SK-N-SH (cell line): ENCODE results near the gene TXNDC8. TPM values are rescaled to one million over a fixed set of nuclear protein-coding genes. Genes with fewer than 3 reads are reported as not detected.
"Not testable (repeated sequence)": the region's sequence is repeated elsewhere in the genome, so short reads cannot be mapped to it uniquely, and the experiment has no call there.

Experiments
- CTCF ChIA-PET: fragments of 300-600, 350-600 bp; formaldehyde crosslinking; extraction: SDS; loops from one replicate; lab custom pipeline; 2021; lab: Yijun Ruan, JAX
- POLR2A ChIA-PET: fragments of 350-600 bp; sonication (Branson Sonifier 250); formaldehyde crosslinking; extraction: SDS; loops from one replicate; lab custom pipeline; 2020; ENCODE audit warnings: antibody characterized with exemption, inconsistent platforms; lab: Yijun Ruan, JAX
- DNase-seq: peaks from one replicate; pipeline ENCODE4 v3.0.0; 2012
- H2AFZ ChIP-seq: fragments of 200-600 bp; sonication (generic); 2 replicates; pipeline ENCODE4 v1.8.1; 2016; ENCODE audit warnings: antibody characterized with exemption, mild to moderate bottlenecking, low read depth
- H3F3A ChIP-seq: fragments of 200-600 bp; sonication (generic); replicated peaks from 2 replicates; pipeline ENCODE3; 2016; ENCODE audit warnings: antibody characterized with exemption, mild to moderate bottlenecking; ENCODE audit not compliant: insufficient read depth
- H3K27ac ChIP-seq, 2 experiments: fragments of 200-500 bp in 1 of 2; fragments of 200-600 bp in 1 of 2; sonication (Bioruptor generic) in 1 of 2; sonication (generic), shearing (Covaris generic) in 1 of 2; 2 replicates each; pipeline versions ENCODE4 v1.5.1 to v1.6.1; 2014 to 2016; ENCODE audit warnings: low read depth in 2 of 2, inconsistent platforms in 1 of 2, low read length in 1 of 2, mild to moderate bottlenecking in 1 of 2, mixed read lengths in 1 of 2
- H3K27me3 ChIP-seq: fragments of 200-600 bp; sonication (generic), shearing (Covaris generic); 2 replicates; pipeline ENCODE4 v1.6.1; 2016; ENCODE audit warnings: mixed run types; ENCODE audit not compliant: insufficient read depth
- H3K36me3 ChIP-seq, 2 experiments: fragments of 200-500 bp in 1 of 2; fragments of 200-600 bp in 1 of 2; sonication (Bioruptor generic) in 1 of 2; sonication (generic) in 1 of 2; replicated peaks in 1 of 2; 2 replicates each; pipeline versions ENCODE3 to v1.5.1; 2014 to 2016; ENCODE audit warnings: low read length in 1 of 2, mild to moderate bottlenecking in 1 of 2; ENCODE audit not compliant: insufficient read depth in 2 of 2, control insufficient read depth in 1 of 2
- H3K4me1 ChIP-seq, 2 experiments: fragments of 200-500 bp in 1 of 2; fragments of 200-600 bp in 1 of 2; sonication (Bioruptor generic) in 1 of 2; sonication (generic), shearing (Covaris generic) in 1 of 2; 2 replicates each; pipeline versions ENCODE4 v1.5.1 to v1.6.1; 2014 to 2016; ENCODE audit warnings: low read depth in 1 of 2, low read length in 1 of 2, mixed run types in 1 of 2; ENCODE audit not compliant: insufficient read depth in 2 of 2, control insufficient read depth in 1 of 2
- H3K4me2 ChIP-seq: fragments of 200-600 bp; sonication (generic), shearing (Covaris generic); 2 replicates; pipeline ENCODE4 v1.6.1; 2017; ENCODE audit warnings: mixed run types
- H3K4me3 ChIP-seq, 2 experiments: fragments of 200-500 bp in 1 of 2; fragments of 200-600 bp in 1 of 2; sonication (Bioruptor generic) in 1 of 2; sonication (generic), shearing (Covaris generic) in 1 of 2; 2 replicates each; pipeline versions ENCODE4 v1.5.1 to v1.8.1; 2014 to 2016; ENCODE audit warnings: low read depth in 2 of 2, inconsistent platforms in 1 of 2, low read length in 1 of 2, mild to moderate bottlenecking in 1 of 2, mixed read lengths in 1 of 2, moderate library complexity in 1 of 2
- H3K79me2 ChIP-seq: fragments of 200-600 bp; sonication (generic); 2 replicates; pipeline ENCODE4 v1.8.1; 2017; ENCODE audit warnings: mild to moderate bottlenecking; ENCODE audit not compliant: insufficient read depth
- H3K9ac ChIP-seq: fragments of 200-600 bp; sonication (generic); 2 replicates; pipeline ENCODE4 v1.6.1; 2017; ENCODE audit warnings: mixed run types
- H3K9me2 ChIP-seq: fragments of 200-600 bp; sonication (generic); 2 replicates; pipeline ENCODE4 v1.6.1; 2017; ENCODE audit warnings: mixed run types
- H3K9me3 ChIP-seq: fragments of 200-600 bp; sonication (generic); 2 replicates; pipeline ENCODE4 v1.6.1; 2017; ENCODE audit warnings: mixed run types, mild to moderate bottlenecking, moderate library complexity
- H4K20me1 ChIP-seq: fragments of 200-600 bp; sonication (generic); 2 replicates; pipeline ENCODE4 v1.6.1; 2017; ENCODE audit warnings: mild to moderate bottlenecking, mixed run types; ENCODE audit not compliant: insufficient read depth
- CHD2 ChIP-seq: fragments of 150-350 bp; IDR thresholded peaks from 2 replicates; pipeline ENCODE4 v1.6.1; 2018; ENCODE audit warnings: low read length; ENCODE audit not compliant: partially characterized antibody
- EP300 ChIP-seq, 2 experiments: IDR thresholded peaks; 2 replicates each; pipeline versions ENCODE4 v1.4.0 to v1.6.1; 2012; ENCODE audit warnings: borderline replicate concordance in 1 of 2, low read depth in 1 of 2, low read length in 1 of 2
- EZH2phosphoT487 ChIP-seq: fragments of 200-600 bp; sonication (generic); IDR thresholded peaks from 2 replicates; pipeline ENCODE4 v1.6.1; 2017; ENCODE audit warnings: low read depth, mixed run types, mild to moderate bottlenecking, antibody characterized with exemption, moderate library complexity, borderline replicate concordance
- NFIC ChIP-seq: IDR thresholded peaks from 2 replicates; pipeline ENCODE4 v1.4.0; 2012; ENCODE audit warnings: borderline replicate concordance
- PBX3 ChIP-seq: IDR thresholded peaks from 2 replicates; pipeline ENCODE4; 2012
- POLR2AphosphoS5 ChIP-seq: IDR thresholded peaks from 2 replicates; pipeline ENCODE4 v1.6.1; 2012; ENCODE audit warnings: low read depth, low read length
- SMC3 ChIP-seq: IDR thresholded peaks from 2 replicates; pipeline ENCODE4 v1.6.1; 2012; ENCODE audit warnings: low read depth, low read length, improper control_type of control experiment
- TAF1 ChIP-seq: IDR thresholded peaks from 2 replicates; pipeline ENCODE4 v1.6.1; 2012; ENCODE audit warnings: low read depth, mild to moderate bottlenecking, low read length, moderate library complexity, borderline replicate concordance
- TCF12 ChIP-seq: IDR thresholded peaks from 2 replicates; pipeline ENCODE4 v1.4.0; 2012
- USF1 ChIP-seq: IDR thresholded peaks from 2 replicates; pipeline ENCODE4 v1.4.0; 2012; ENCODE audit warnings: low read depth, borderline replicate concordance
- WGBS: methylation state at CpG from one replicate; pipeline ENCODE4 v1.1.6; 2017; ENCODE audit warnings: low lambda C conversion rate; 5-methylcytosine and 5-hydroxymethylcytosine counted together
- polyA plus RNA-seq, 3 experiments: library from polyadenylated mRNA; depleted of rRNA; stranded (reverse); fragments of >200 nt; gene quantifications; 2 replicates each; pipeline ENCODE4 v1.2.3, GENCODE V29; 2012
- TF ChIP-seq, protein P1 (sequence below): fragments of 200-600 bp; sonication (generic); IDR thresholded peaks from 2 replicates; pipeline ENCODE4 v1.6.1; 2017; ENCODE audit warnings: antibody characterized with exemption, mild to moderate bottlenecking, moderate library complexity

TXNDC8 gene
- polyA plus RNA-seq, 1 of the 3 experiments (the other 2 are of a cell fraction): not detected

- TF ChIP-seq, protein P1, sequence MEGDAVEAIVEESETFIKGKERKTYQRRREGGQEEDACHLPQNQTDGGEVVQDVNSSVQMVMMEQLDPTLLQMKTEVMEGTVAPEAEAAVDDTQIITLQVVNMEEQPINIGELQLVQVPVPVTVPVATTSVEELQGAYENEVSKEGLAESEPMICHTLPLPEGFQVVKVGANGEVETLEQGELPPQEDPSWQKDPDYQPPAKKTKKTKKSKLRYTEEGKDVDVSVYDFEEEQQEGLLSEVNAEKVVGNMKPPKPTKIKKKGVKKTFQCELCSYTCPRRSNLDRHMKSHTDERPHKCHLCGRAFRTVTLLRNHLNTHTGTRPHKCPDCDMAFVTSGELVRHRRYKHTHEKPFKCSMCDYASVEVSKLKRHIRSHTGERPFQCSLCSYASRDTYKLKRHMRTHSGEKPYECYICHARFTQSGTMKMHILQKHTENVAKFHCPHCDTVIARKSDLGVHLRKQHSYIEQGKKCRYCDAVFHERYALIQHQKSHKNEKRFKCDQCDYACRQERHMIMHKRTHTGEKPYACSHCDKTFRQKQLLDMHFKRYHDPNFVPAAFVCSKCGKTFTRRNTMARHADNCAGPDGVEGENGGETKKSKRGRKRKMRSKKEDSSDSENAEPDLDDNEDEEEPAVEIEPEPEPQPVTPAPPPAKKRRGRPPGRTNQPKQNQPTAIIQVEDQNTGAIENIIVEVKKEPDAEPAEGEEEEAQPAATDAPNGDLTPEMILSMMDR: no peak
- TF ChIP-seq TCF12 (no peak), TAF1 (no peak)
These were observed 33.8 kb upstream of the TXNDC8 start (continued) for GRCh38 chr9:110371411-110372007.

DNA sequence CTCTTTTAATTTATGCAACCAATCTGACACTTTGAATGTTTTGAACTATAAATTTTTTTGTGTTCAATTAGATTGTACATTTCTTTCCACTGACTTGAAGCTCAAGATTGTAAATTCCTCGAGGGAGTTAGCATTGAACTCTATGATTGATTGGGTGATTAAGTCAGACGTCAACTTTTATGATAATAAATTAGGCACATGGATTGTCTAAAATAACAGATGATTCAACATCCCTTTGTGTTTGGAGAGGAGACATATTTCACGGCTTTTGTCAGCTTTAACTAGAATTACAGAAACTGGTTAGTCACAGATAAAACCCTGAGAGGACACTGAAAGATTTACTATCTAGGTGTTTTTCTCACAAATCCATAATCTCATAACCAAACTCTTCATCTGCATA is 32.7 kb upstream of the TXNDC8 start:
- ChIA-PET POLR2A (no interaction called here), CTCF (no interaction called here)
- peak; percentile 13; the same call in 1 of the 2 replicates for TF ChIP-seq PBX3
- no peak for TF ChIP-seq TAF1
- no peak for TF ChIP-seq EP300 (IDR thresholded peaks at IDR 0.05; ENCODE audit: borderline replicate concordance in 1 of 2, low read depth in 1 of 2, low read length in 1 of 2)
- Histone ChIP-seq H3K9me2 (no peaks in the 10 kb centered on the region), H3K27me3 (no peaks in the 10 kb centered on the region), H2AFZ (no peak overlapping the region), H3K9me3 (no peaks in the 10 kb centered on the region), H3K4me1 (no peaks in the 10 kb centered on the region), H3K4me3 (no peak overlapping the region), H3K4me2 (no peak overlapping the region), H3K79me2 (no peaks in the 10 kb centered on the region), H3K27ac (no peak overlapping the region), H3K36me3 (no peaks in the 10 kb centered on the region), H3K9ac (no peak overlapping the region), H3F3A (peaks cover 9% of the 10 kb centered on the region), H4K20me1 (no peaks in the 10 kb centered on the region)
- no peak for DNase-seq
- whole genome bisulfite sequencing: 10% methylated on average over 3 of the region's 3 CpGs

GRCh38 chr9:110364451-110364850 is 26.8 kb upstream of the TXNDC8 start:
- H3K79me2 ChIP-seq: no peaks in the 10 kb centered on the region
- H3K27me3 ChIP-seq: no peaks in the 10 kb centered on the region
- H3K4me2 ChIP-seq: no peak overlapping the region
- DNase-seq: no peak
- H3K9ac ChIP-seq: no peak overlapping the region
- CTCF ChIA-PET: no interaction called here
- no peak overlapping the region for H3K4me3 ChIP-seq
- 81% methylated on average over 2 of the region's 2 CpGs for WGBS
- H3K27ac ChIP-seq: no peak overlapping the region
- no peaks in the 10 kb centered on the region for H3F3A ChIP-seq
- no peaks in the 10 kb centered on the region for H4K20me1 ChIP-seq
- H3K36me3 ChIP-seq: no peaks in the 10 kb centered on the region
- H3K9me3 ChIP-seq: no peaks in the 10 kb centered on the region
- H3K4me1 ChIP-seq: no peaks in the 10 kb centered on the region
- H3K9me2 ChIP-seq: no peaks in the 10 kb centered on the region
- POLR2A ChIA-PET: no interaction called here
- H2AFZ ChIP-seq: no peak overlapping the region
- TF ChIP-seq USF1 (no peak), TCF12 (no peak), EP300 (IDR thresholded peaks at IDR 0.05; ENCODE audit: borderline replicate concordance in 1 of 2, low read depth in 1 of 2, low read length in 1 of 2) (no peak), NFIC (no peak), PBX3 (no peak), CHD2 (no peak), EZH2phosphoT487 (no peak), SMC3 (no peak), POLR2AphosphoS5 (no peak)

- WGBS: 46% methylated on average over 2 of the region's 2 CpGs
- H3K27ac ChIP-seq, H3K9ac ChIP-seq, H3K4me3 ChIP-seq, H3K27me3 ChIP-seq, H3K9me3 ChIP-seq, H4K20me1 ChIP-seq, H3K36me3 ChIP-seq, H2AFZ ChIP-seq, H3K4me1 ChIP-seq, POLR2A ChIA-PET, H3F3A ChIP-seq, H3K4me2 ChIP-seq, DNase-seq, CTCF ChIA-PET, H3K79me2 ChIP-seq, H3K9me2 ChIP-seq: not testable (repeated sequence)
These were observed 21.3 kb upstream of the TXNDC8 start for GRCh38 chr9:110358992-110359391.
